Measurements from ENCODE around the gene ATP8B3. TPM values are rescaled to one million over a fixed set of nuclear protein-coding genes. Genes with fewer than 3 reads are reported as not detected.

The ATP8B3 gene
- total RNA-seq, 4 donors from 2014 or later = 0.30 to 1.2 (median 0.66) TPM

DNA sequence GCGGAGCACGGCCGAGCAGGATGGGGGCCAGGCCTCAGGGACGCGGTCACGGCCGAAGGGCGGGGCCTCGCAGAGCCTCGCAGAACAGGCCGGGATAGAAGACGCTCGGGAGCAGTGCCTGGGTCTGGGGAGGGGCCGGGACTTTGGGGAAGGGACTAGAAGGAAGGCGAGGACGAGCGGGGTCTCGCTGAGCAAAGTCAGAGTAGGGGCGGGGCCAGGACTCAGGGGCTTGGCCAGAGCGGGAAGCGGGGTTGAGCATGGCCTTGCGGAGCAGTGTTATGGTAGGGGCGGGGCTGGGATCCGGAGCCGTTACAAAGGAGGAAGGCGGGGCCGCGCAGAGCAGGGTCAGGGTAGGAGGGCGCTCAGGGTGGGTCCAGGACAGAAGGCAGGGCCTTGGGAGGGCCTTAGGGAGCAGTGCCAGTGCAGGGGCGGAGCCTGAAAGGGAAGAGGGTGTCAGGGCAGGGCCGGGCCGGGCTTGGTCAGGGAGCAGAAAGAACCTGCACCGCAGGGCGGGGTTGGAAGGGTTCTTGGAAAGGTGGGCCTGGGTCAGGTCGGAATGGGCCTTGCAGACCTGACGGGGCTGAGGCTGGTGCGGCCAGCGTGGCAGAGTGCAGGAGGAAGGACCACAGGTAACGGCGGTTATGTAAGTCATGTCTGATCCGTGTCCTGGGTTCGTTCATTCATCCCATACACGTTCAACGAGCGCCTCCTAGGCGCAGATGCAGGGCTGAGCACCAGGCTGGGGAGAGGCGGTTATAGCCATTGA lies 533 bp upstream of the ATP8B3 start:
- H3K4me3 ChIP-seq (ENCODE audit: low read depth, poor library complexity, severe bottlenecking) = peak overlapping the region; percentile 27
- DNase-seq (ENCODE audit: low spot score in 2 of 2) = peak; percentile 93 to 98
- no peak for TF ChIP-seq CTCF (IDR thresholded peaks at IDR 0.05)
- WGBS, 2 donors = 1 to 2% methylated on average over 44 to 47 of the region's 47 CpGs
- intact Hi-C loops (cut with DNase I; ENCODE audit: low total_unique reads) = loop anchor here (10.0 kb wide), 1 partner anchor 138 kb away; no protein-coding TSS in a partner anchor

DNA sequence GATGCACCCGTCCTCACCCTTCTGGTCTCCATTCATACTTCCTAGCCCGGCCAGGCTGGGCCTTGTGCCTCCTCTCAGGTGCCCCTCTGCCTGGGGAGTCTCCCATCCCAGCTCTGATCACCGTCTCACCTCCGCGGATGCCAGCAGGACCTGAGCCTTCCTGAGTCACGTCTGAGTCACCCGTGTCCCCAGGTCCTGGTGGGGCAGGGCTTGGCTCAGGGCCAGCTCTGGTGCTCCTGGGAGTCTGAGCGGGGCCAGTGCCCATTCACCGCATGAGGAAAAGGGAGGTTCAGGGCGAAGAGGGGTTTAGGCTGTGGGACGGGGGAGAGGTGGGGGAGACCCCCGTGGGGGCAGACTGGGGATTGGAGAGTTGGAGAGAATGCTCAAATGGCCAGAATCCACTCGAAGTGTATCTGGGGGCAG lies 593 bp downstream of the ATP8B3 start:
- intact Hi-C loops (cut with DNase I; ENCODE audit: low total_unique reads) = loop anchor here (10.0 kb wide), 1 partner anchor 137 kb away; no protein-coding TSS in a partner anchor
- 5 to 9% methylated on average over 12 to 13 of the region's 13 CpGs for WGBS, 2 donors
- H3K4me3 ChIP-seq (ENCODE audit: low read depth, poor library complexity, severe bottlenecking) = peak overlapping the region; percentile 15
- DNase-seq (ENCODE audit: low spot score in 2 of 2) = peak; percentile 64 to 93
- TF ChIP-seq CTCF (IDR thresholded peaks at IDR 0.05) (no peak), POLR2A (IDR thresholded peaks at IDR 0.05) (no peak)

DNA sequence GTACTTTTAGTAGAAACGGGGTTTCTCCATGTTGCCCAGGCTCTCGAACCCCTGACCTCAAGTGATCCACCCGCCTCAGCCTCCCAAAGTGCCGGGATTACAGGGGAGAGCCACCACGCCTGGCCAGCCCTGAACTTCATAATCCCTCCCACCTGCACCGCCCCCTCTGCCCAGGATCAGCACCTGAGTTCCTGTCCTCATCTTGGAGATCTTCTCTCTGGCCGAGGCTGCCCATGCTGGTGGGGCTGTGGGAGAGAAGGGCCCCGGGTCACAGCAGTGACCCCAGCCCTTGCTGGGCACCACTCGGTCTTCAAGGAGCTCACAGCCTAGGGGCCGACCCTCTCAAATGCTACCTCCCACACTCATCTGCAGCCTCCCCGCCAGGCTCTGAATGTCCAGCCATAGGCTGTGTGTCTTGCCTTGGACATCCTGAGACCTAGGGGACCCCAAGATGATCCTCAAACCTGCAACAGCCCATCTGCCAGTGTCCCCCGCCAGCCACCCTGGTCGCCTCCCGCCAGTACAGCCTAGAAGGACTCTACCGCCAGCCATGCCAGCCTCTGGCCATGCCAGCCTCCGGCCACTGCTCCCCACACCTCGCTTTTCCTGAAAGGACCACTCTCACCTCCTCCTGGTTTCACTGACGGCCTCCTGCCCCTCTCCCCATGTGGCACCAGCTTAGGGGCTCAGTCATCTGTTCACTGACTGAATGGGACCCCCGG lies 1.5 kb downstream of the ATP8B3 start:
- 91 to 92% methylated on average over 19 of the region's 19 CpGs for WGBS, 2 donors
- no peak for DNase-seq (ENCODE audit: low spot score in 2 of 2)
- no peak overlapping the region for H3K4me3 ChIP-seq (ENCODE audit: low read depth, poor library complexity, severe bottlenecking)
- TF ChIP-seq POLR2A (IDR thresholded peaks at IDR 0.05) (no peak), CTCF (IDR thresholded peaks at IDR 0.05) (no peak)
- intact Hi-C loops (cut with DNase I; ENCODE audit: low total_unique reads) = loop anchor here (10.0 kb wide), 1 partner anchor 136 kb away; no protein-coding TSS in a partner anchor

DNA sequence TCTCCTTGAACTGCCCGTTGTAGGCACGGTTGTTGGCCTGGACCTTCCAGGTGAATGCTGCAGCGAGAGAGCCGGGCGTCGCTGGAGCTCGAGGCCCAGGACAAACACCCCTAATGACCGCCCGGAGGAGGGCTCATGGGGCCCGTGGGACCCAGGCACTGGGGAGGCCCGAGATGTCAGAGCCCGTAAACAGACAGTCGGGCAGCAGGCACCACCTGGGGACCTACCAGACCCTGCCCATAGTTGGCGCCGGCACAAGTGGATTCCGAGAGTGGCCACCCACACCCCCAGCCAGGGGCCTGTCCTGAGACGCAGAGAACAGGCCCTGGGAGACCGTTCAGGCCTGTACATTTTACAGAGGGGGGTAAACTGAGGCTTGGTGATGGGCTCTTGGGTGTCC lies 2.4 kb downstream of the ATP8B3 start:
- TF ChIP-seq CTCF (IDR thresholded peaks at IDR 0.05) = no peak
- TF ChIP-seq POLR2A (IDR thresholded peaks at IDR 0.05) = no peak
- WGBS, 2 donors = 68 to 70% methylated on average over 17 to 18 of the region's 18 CpGs
- DNase-seq (ENCODE audit: low spot score in 2 of 2) = no peak
- intact Hi-C loops (cut with DNase I; ENCODE audit: low total_unique reads) = loop anchor here (10.0 kb wide), 1 partner anchor 135 kb away; no protein-coding TSS in a partner anchor
- H3K4me3 ChIP-seq (ENCODE audit: low read depth, poor library complexity, severe bottlenecking) = no peak overlapping the region

GRCh38 chr19:1808395-1808731 lies 3.7 kb downstream of the ATP8B3 start:
- WGBS, 2 donors = 38 to 71% methylated on average over 1 to 2 of the region's 2 CpGs
- TF ChIP-seq POLR2A (IDR thresholded peaks at IDR 0.05) = no peak
- no peak for TF ChIP-seq CTCF (IDR thresholded peaks at IDR 0.05)
- DNase-seq (ENCODE audit: low spot score in 2 of 2) = no peak
- intact Hi-C loops (cut with DNase I; ENCODE audit: low total_unique reads) = no loop called here
- H3K4me3 ChIP-seq (ENCODE audit: low read depth, poor library complexity, severe bottlenecking) = no peak overlapping the region
